ENCODE data around the gene LRRC61. TPM values are rescaled to one million over a fixed set of nuclear protein-coding genes. Genes with fewer than 3 reads are reported as not detected.

The LRRC61 gene
- total RNA-seq, 2 experiments from 2014 or later = 3.1 to 5.0 TPM

DNA sequence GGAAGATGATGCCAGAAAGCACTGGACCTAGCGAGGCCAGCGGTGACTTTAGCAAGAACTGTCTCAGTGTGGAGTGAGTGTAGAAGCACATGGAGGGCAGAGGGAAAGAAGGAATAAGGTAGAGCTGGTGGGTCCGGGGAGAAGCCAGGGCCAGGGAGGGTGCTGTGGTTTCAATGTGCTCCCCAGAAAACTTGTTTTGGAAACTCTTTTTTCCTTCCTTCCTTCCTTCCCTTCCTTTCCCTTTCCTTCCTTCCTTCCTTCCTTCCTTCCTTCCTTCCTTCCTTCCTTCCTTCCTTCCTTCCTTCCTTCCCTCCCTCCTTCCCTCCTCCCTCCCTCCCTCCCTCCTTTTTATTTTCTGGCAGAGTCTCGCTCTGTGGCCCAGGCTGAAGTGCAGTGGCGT is 23.8 kb downstream of the LRRC61 start:
- Histone ChIP-seq H3K27ac (ENCODE audit: low read depth in 1 of 2, low read length in 2 of 2) (no peak overlapping the region), H3K4me3 (ENCODE audit: low read length) (no peak overlapping the region), H3K27me3 (ENCODE audit: control insufficient read depth in 1 of 2, insufficient read depth in 2 of 2, low read length in 2 of 2) (peaks cover 10 to 14% of the 10 kb centered on the region in 2 experiments), H3K9me3 (ENCODE audit: control insufficient read depth in 1 of 2, insufficient read depth in 1 of 2, low read length in 2 of 2) (peaks cover 4 to 9% of the 10 kb centered on the region in 2 experiments), H3K36me3 (ENCODE audit: insufficient read depth, low read length) (no peaks in the 10 kb centered on the region), H3K4me1 (ENCODE audit: insufficient read depth, low read length) (no peaks in the 10 kb centered on the region)
- ChIA-PET CTCF (no interaction called here), POLR2A (no interaction called here)
- H3K27me3 Mint-ChIP-seq = peaks cover 30% of the 10 kb centered on the region
- DNase-seq (no peak), ATAC-seq (ENCODE audit: poor library complexity) (no peak)
- H3K27ac Mint-ChIP-seq = no peak overlapping the region
- no peaks in the 10 kb centered on the region for H3K9me3 Mint-ChIP-seq
- no peaks in the 10 kb centered on the region for H3K4me1 Mint-ChIP-seq (ENCODE audit: low read depth)
- H3K4me3 Mint-ChIP-seq = no peak overlapping the region
- H3K36me3 Mint-ChIP-seq (ENCODE audit: low read depth) = peaks cover 6% of the 10 kb centered on the region
- TF ChIP-seq, protein P1, sequence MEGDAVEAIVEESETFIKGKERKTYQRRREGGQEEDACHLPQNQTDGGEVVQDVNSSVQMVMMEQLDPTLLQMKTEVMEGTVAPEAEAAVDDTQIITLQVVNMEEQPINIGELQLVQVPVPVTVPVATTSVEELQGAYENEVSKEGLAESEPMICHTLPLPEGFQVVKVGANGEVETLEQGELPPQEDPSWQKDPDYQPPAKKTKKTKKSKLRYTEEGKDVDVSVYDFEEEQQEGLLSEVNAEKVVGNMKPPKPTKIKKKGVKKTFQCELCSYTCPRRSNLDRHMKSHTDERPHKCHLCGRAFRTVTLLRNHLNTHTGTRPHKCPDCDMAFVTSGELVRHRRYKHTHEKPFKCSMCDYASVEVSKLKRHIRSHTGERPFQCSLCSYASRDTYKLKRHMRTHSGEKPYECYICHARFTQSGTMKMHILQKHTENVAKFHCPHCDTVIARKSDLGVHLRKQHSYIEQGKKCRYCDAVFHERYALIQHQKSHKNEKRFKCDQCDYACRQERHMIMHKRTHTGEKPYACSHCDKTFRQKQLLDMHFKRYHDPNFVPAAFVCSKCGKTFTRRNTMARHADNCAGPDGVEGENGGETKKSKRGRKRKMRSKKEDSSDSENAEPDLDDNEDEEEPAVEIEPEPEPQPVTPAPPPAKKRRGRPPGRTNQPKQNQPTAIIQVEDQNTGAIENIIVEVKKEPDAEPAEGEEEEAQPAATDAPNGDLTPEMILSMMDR (IDR thresholded peaks at IDR 0.05) = no peak
- intact Hi-C loops (cut with DNase I, micrococcal nuclease) = no loop called here

DNA sequence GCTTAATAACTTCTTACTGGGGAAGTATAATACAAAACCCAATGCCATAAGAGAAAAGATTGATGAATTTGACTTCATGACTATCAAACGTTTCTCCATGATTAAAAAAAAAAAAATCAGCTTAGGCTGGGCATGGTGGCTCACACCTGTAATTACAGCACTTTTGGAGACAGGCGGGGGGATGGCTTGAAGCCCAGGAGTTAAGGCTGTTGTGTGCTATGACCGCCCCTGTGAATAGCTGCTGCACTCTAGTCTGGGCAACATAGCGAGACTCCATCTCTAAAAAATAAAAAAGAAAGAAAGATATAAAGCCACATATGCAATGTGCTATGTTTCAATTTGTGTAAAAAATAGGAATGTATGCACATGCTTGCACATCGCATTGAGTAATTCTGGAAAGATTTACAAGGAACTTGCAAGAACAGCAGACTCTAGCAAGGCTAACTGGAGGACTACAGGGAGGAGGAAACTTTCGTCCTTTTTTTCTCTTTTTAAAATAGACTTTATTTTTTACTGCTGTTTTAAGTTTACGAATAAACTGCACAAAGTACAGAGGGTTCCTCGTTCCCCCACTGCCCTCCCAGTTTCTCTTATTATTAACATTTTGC is 28.5 kb downstream of the LRRC61 start:
- CTCF ChIA-PET = no interaction called here
- DNase-seq = no peak
- TF ChIP-seq, protein P1 (IDR thresholded peaks at IDR 0.05) = no peak
- ATAC-seq (ENCODE audit: poor library complexity) = no peak
- Histone ChIP-seq H3K36me3 (ENCODE audit: insufficient read depth, low read length) (no peaks in the 10 kb centered on the region), H3K27me3 (ENCODE audit: control insufficient read depth in 1 of 2, insufficient read depth in 2 of 2, low read length in 2 of 2) (no peaks in the 10 kb centered on the region), H3K4me3 (ENCODE audit: low read length) (no peak overlapping the region), H3K4me1 (ENCODE audit: insufficient read depth, low read length) (no peaks in the 10 kb centered on the region), H3K27ac (ENCODE audit: low read depth in 1 of 2, low read length in 2 of 2) (no peak overlapping the region), H3K9me3 (ENCODE audit: control insufficient read depth in 1 of 2, insufficient read depth in 1 of 2, low read length in 2 of 2) (no peaks in the 10 kb centered on the region)
- intact Hi-C loops (cut with DNase I, micrococcal nuclease) = loop anchor here in 1 of 2 experiments (10.0 kb wide), 1 partner anchor 403 kb away; no protein-coding TSS in a partner anchor
- peaks cover 6% of the 10 kb centered on the region for H3K4me1 Mint-ChIP-seq (ENCODE audit: low read depth)
- no peak overlapping the region for H3K4me3 Mint-ChIP-seq
- H3K27ac Mint-ChIP-seq = no peak overlapping the region
- no peaks in the 10 kb centered on the region for H3K36me3 Mint-ChIP-seq (ENCODE audit: low read depth)
- POLR2A ChIA-PET = interaction anchor here (0.6 kb wide), 1 partner anchor 69 kb away, joined by 3 read pairs; no protein-coding TSS in a partner anchor
- peaks cover 1% of the 10 kb centered on the region for H3K27me3 Mint-ChIP-seq
- H3K9me3 Mint-ChIP-seq = no peaks in the 10 kb centered on the region

- ATAC-seq (ENCODE audit: poor library complexity) = no peak
- H3K4me3 ChIP-seq (ENCODE audit: low read length) = no peak overlapping the region
- H3K27me3 ChIP-seq (ENCODE audit: control insufficient read depth in 1 of 2, insufficient read depth in 2 of 2, low read length in 2 of 2) = no peaks in the 10 kb centered on the region
- ChIA-PET CTCF (interaction anchor here (0.6 to 4.1 kb wide), 4 partner anchors 22 to 425 kb away, joined by 3 to 30 read pairs (median 6); a partner anchor contains a TSS), POLR2A (interaction anchor here (0.6 to 2.3 kb wide), 3 partner anchors 13 to 51 kb away, joined by 3 to 7 read pairs (median 4); partner anchors contain the start of gene REPIN1)
- H3K27me3 Mint-ChIP-seq = no peaks in the 10 kb centered on the region
- H3K36me3 ChIP-seq (ENCODE audit: insufficient read depth, low read length) = no peaks in the 10 kb centered on the region
- intact Hi-C loops (cut with DNase I, micrococcal nuclease) = loop anchor here (1.0 to 10.0 kb wide), 6 partner anchors 23 to 402 kb away; partner anchors contain the start of gene ZNF775 (in 1 of the 2)
- no peak for DNase-seq
- no peak overlapping the region for H3K27ac ChIP-seq (ENCODE audit: low read depth in 1 of 2, low read length in 2 of 2)
- H3K4me1 ChIP-seq (ENCODE audit: insufficient read depth, low read length) = peaks cover 28% of the 10 kb centered on the region
- no peak overlapping the region for H3K4me3 Mint-ChIP-seq
- H3K36me3 Mint-ChIP-seq (ENCODE audit: low read depth) = no peaks in the 10 kb centered on the region
- no peaks in the 10 kb centered on the region for H3K9me3 ChIP-seq (ENCODE audit: control insufficient read depth in 1 of 2, insufficient read depth in 1 of 2, low read length in 2 of 2)
- H3K27ac Mint-ChIP-seq = no peak overlapping the region
- H3K9me3 Mint-ChIP-seq = no peaks in the 10 kb centered on the region
- peaks cover 37% of the 10 kb centered on the region for H3K4me1 Mint-ChIP-seq (ENCODE audit: low read depth)
- TF ChIP-seq, protein P1 (IDR thresholded peaks at IDR 0.05) = no peak
These were observed 32.5 kb downstream of the LRRC61 start for GRCh38 chr7:150355666-150356059.
